Spleen (tissue), 11 donors: ENCODE results near the gene KLHL30. TPM values are rescaled to one million over a fixed set of nuclear protein-coding genes. Genes with fewer than 3 reads are reported as not detected.

Source experiments
- DNase-seq: peaks from one replicate; pipeline ENCODE4 v3.0.0-alpha.2; 2020
- H3K27ac ChIP-seq, 8 donors: fragments of 200-600 bp; sonication (generic) in 7 of 8; 1 replicate in 4 of 8; 2 replicates in 4 of 8; pipeline versions ENCODE4 v1.5.0 to v1.8.0; 2016 to 2021; ENCODE audit warnings: inconsistent platforms in 4 of 8, mild to moderate bottlenecking in 4 of 8, moderate library complexity in 1 of 8
- H3K27me3 ChIP-seq, 7 donors: fragments of 200-600 bp; sonication (generic) in 6 of 7; replicated peaks in 1 of 7; 1 replicate in 4 of 7; 2 replicates in 3 of 7; pipeline versions ENCODE4 v1.5.0 to v1.8.0; 2016 to 2021; ENCODE audit warnings: inconsistent platforms in 3 of 7, mild to moderate bottlenecking in 1 of 7
- H3K36me3 ChIP-seq, 6 donors: fragments of 200-600 bp; sonication (generic) in 5 of 6; 1 replicate in 4 of 6; 2 replicates in 2 of 6; pipeline versions ENCODE4 v1.5.0 to v1.8.0; 2016 to 2021; ENCODE audit warnings: inconsistent platforms in 2 of 6
- H3K4me1 ChIP-seq, 6 donors: fragments of 200-600 bp; sonication (generic) in 5 of 6; 1 replicate in 3 of 6; 2 replicates in 3 of 6; pipeline versions ENCODE4 v1.5.0 to v1.8.0; 2016 to 2021; ENCODE audit warnings: inconsistent platforms in 3 of 6
- H3K4me3 ChIP-seq, 8 donors: fragments of 200-600 bp; sonication (generic) in 7 of 8; 1 replicate in 4 of 8; 2 replicates in 4 of 8; pipeline versions ENCODE4 v1.5.0 to v1.8.0; 2016 to 2021; ENCODE audit warnings: inconsistent platforms in 4 of 8, mild to moderate bottlenecking in 4 of 8, moderate library complexity in 2 of 8
- H3K9me3 ChIP-seq, 8 donors: fragments of 200-600 bp; sonication (generic) in 7 of 8; 1 replicate in 4 of 8; 2 replicates in 4 of 8; pipeline versions ENCODE4 v1.5.0 to v1.8.0; 2016 to 2021; ENCODE audit warnings: inconsistent platforms in 4 of 8
- POLR2A ChIP-seq, 3 donors: fragments of 450-650 bp; IDR thresholded peaks; one replicate each; pipeline ENCODE4 v1.5.1; 2017; ENCODE audit warnings: antibody characterized with exemption in 3 of 3, mild to moderate bottlenecking in 1 of 3
- POLR2AphosphoS5 ChIP-seq, 3 donors: sonication (generic); formaldehyde crosslinking; IDR thresholded peaks; one replicate each; pipeline ENCODE4 v1.5.1; 2017; ENCODE audit warnings: antibody characterized with exemption in 3 of 3
- WGBS, 5 donors: extraction: QIAGEN DNeasy Blood & Tissue Kit in 3 of 5; methylation state at CpG; one replicate each; pipeline versions ENCODE4 v1.1.5 to v1.1.7; 2013 to 2018; 5-methylcytosine and 5-hydroxymethylcytosine counted together
- intact Hi-C: fragments of 100-400 bp; cut with DNase I; formaldehyde crosslinking; loops from one replicate; pipeline ENCODE4 v1.15.0; 2023; ENCODE audit warnings: low total_unique reads
- polyA plus RNA-seq, 3 donors: library from polyadenylated mRNA; stranded (reverse); fragments of 200-250 nt; gene quantifications; one replicate each; pipeline ENCODE4 v1.2.1, GENCODE V29; 2013
- total RNA-seq, 7 donors: library from RNA; depleted of rRNA in 3 of 7; stranded (reverse); fragments of >200 nt in 3 of 7; fragmentation: NEBNext Ultra II Directional in 4 of 7; extraction: Animal tissue kit (Norgen Biotek cat#: 25700) in 4 of 7; gene quantifications; one replicate each; pipeline versions ENCODE4 v1.1.0 to v1.2.1, GENCODE V29; 2016 to 2021
- TF ChIP-seq, protein P1 (sequence below), 11 experiments: fragments of 200-600 bp in 7 of 11; fragments of 450-650 bp in 4 of 11; sonication (generic) in 4 of 11; IDR thresholded peaks in 8 of 11; conservative IDR thresholded peaks in 3 of 11; 1 replicate in 7 of 11; 2 replicates in 4 of 11; pipeline versions ENCODE4 v1.4.0 to v1.8.0; 2016 to 2021; ENCODE audit warnings: antibody characterized with exemption in 11 of 11, inconsistent platforms in 4 of 11, mild to moderate bottlenecking in 1 of 11
- donor health status: healthy with polysubstance abuse.
- donor health status: DM: no; HTN: no; CAD: no; lungs with moderate emphysema.
- donor health status: DM: no; HTN: no; CAD: no.
- donor health status: Bipolar disorder and iron deficiency.
- donor health status: healthy.
- donor health status: DM: no; HTN: no; CAD: no.
- donor health status: DM: yes; HTN: yes; CAD: no.

KLHL30 gene
- total and polyA plus RNA-seq, 10 donors = 0.09 to 0.85 (median 0.23) TPM; not detected in 2

DNA sequence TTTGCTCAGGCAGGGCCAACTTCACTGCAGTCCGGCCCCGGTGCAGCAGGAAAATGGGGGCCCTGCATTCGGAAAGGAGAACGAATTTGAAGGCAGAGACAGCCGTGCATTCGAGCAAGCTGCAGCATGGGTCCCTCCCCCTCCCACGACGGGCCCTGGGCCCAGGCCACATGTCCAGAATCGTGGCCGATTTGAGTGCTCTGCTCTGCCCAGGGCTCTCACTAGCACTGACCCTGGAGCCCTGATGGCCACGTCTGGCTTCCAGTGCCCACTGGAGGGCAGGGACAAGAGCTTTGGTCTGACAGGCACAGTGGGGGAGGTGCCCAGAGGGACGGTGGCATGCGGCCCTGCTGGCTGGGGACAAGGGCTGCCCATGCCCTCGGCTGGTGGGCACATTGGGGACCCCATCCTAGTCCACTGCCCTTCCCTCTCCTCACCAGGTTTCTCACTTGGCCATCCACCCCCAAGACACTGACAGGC, 14.4 kb upstream of the KLHL30 start:
- intact Hi-C loops = no loop called here
- Histone ChIP-seq H3K27me3 (peaks cover 0 to 20% (median 0%) of the 10 kb centered on the region in 7 donors), H3K9me3 (no peaks in the 10 kb centered on the region), H3K4me3 (no peak overlapping the region), H3K27ac (no peak overlapping the region), H3K4me1 (peaks cover 0 to 14% (median 3%) of the 10 kb centered on the region in 6 donors), H3K36me3 (no peaks in the 10 kb centered on the region)
- 68 to 89% (median 76%) methylated on average over 11 to 14 of the region's 14 CpGs for WGBS, 5 donors
- peak; percentile 56 for DNase-seq
- TF ChIP-seq, protein P1, sequence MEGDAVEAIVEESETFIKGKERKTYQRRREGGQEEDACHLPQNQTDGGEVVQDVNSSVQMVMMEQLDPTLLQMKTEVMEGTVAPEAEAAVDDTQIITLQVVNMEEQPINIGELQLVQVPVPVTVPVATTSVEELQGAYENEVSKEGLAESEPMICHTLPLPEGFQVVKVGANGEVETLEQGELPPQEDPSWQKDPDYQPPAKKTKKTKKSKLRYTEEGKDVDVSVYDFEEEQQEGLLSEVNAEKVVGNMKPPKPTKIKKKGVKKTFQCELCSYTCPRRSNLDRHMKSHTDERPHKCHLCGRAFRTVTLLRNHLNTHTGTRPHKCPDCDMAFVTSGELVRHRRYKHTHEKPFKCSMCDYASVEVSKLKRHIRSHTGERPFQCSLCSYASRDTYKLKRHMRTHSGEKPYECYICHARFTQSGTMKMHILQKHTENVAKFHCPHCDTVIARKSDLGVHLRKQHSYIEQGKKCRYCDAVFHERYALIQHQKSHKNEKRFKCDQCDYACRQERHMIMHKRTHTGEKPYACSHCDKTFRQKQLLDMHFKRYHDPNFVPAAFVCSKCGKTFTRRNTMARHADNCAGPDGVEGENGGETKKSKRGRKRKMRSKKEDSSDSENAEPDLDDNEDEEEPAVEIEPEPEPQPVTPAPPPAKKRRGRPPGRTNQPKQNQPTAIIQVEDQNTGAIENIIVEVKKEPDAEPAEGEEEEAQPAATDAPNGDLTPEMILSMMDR (IDR thresholded peaks at IDR 0.05 in 8 of 11, conservative IDR thresholded peaks at IDR 0.05 in 3 of 11) = no peak
- no peak for TF ChIP-seq POLR2A (IDR thresholded peaks at IDR 0.05)
- TF ChIP-seq POLR2AphosphoS5 (IDR thresholded peaks at IDR 0.05) = no peak

GRCh38 chr2:238124488-238125126, 13.9 kb upstream of the KLHL30 start:
- no peak for TF ChIP-seq POLR2AphosphoS5 (IDR thresholded peaks at IDR 0.05)
- TF ChIP-seq, protein P1 (IDR thresholded peaks at IDR 0.05 in 8 of 11, conservative IDR thresholded peaks at IDR 0.05 in 3 of 11) = no peak
- TF ChIP-seq POLR2A (IDR thresholded peaks at IDR 0.05) = no peak
- Histone ChIP-seq H3K27ac (no peak overlapping the region), H3K4me3 (no peak overlapping the region), H3K36me3 (no peaks in the 10 kb centered on the region), H3K4me1 (peaks cover 0 to 14% (median 3%) of the 10 kb centered on the region in 6 donors), H3K27me3 (peaks cover 0 to 20% (median 0%) of the 10 kb centered on the region in 7 donors), H3K9me3 (no peaks in the 10 kb centered on the region)
- WGBS, 5 donors = 87 to 95% (median 92%) methylated on average over 19 of the region's 19 CpGs
- intact Hi-C loops = no loop called here
- peak; percentile 47 for DNase-seq

GRCh38 chr2:238125127-238125885, 13.2 kb upstream of the KLHL30 start:
- H3K27ac ChIP-seq = no peak overlapping the region
- 88 to 94% (median 89%) methylated on average over 14 to 20 of the region's 20 CpGs for WGBS, 5 donors
- H3K4me1 ChIP-seq = peaks cover 0 to 8% (median 3%) of the 10 kb centered on the region in 6 donors
- H3K27me3 ChIP-seq = peaks cover 0 to 17% (median 0%) of the 10 kb centered on the region in 7 donors
- H3K36me3 ChIP-seq = no peaks in the 10 kb centered on the region
- no peak overlapping the region for H3K4me3 ChIP-seq
- intact Hi-C loops = no loop called here
- TF ChIP-seq, protein P1 (IDR thresholded peaks at IDR 0.05 in 8 of 11, conservative IDR thresholded peaks at IDR 0.05 in 3 of 11) = no peak
- TF ChIP-seq POLR2A (IDR thresholded peaks at IDR 0.05) (no peak), POLR2AphosphoS5 (IDR thresholded peaks at IDR 0.05) (no peak)
- peak; percentile 58 for DNase-seq
- H3K9me3 ChIP-seq = no peaks in the 10 kb centered on the region

- Histone ChIP-seq H3K9me3 (no peaks in the 10 kb centered on the region), H3K36me3 (no peaks in the 10 kb centered on the region), H3K4me1 (peaks cover 0 to 6% (median 2%) of the 10 kb centered on the region in 6 donors), H3K27me3 (peaks cover 0 to 6% (median 0%) of the 10 kb centered on the region in 7 donors), H3K27ac (no peak overlapping the region), H3K4me3 (no peak overlapping the region)
- WGBS, 5 donors = 89 to 97% (median 95%) methylated on average over 2 of the region's 2 CpGs
- DNase-seq = no peak
- TF ChIP-seq POLR2A (IDR thresholded peaks at IDR 0.05) = no peak
- TF ChIP-seq POLR2AphosphoS5 (IDR thresholded peaks at IDR 0.05) = no peak
- intact Hi-C loops = no loop called here
These were observed 12.1 kb upstream of the KLHL30 start for GRCh38 chr2:238126338-238126737.
